Measurements from ENCODE around the gene TTC12.

TTC12 gene

GRCh38 chr11:113269636-113270035, 44.7 kb upstream of the TTC12 start:
- H2BK5ac ChIP-seq (ENCODE audit: low read depth, low read length, poor library complexity, severe bottlenecking), result no peak overlapping the region
- H2BK15ac ChIP-seq (ENCODE audit: low read depth, poor library complexity, severe bottlenecking), result no peak overlapping the region
- no peaks in the 10 kb centered on the region for H3K79me1 ChIP-seq (replicated peaks; ENCODE audit: low read length, poor library complexity, severe bottlenecking)
- peaks cover 0 to 60% of the 10 kb centered on the region in 2 experiments for H3K27me3 ChIP-seq (ENCODE audit: control insufficient read depth in 1 of 2, insufficient read depth in 1 of 2, low read length in 2 of 2)
- 93% methylated on average over 5 of the region's 5 CpGs for WGBS
- H2AFZ ChIP-seq (ENCODE audit: low read depth, low read length), result no peak overlapping the region
- no peak overlapping the region for H3K14ac ChIP-seq (ENCODE audit: low read length in 2 of 2)
- no peak for DNase-seq
- H3K36me3 ChIP-seq (ENCODE audit: control insufficient read depth in 1 of 2, insufficient read depth in 2 of 2, low read depth in 1 of 2, low read length in 2 of 2), result no peaks in the 10 kb centered on the region
- H2BK12ac ChIP-seq (ENCODE audit: low read length in 2 of 2), result no peak overlapping the region
- no peak overlapping the region for H3K9ac ChIP-seq (ENCODE audit: low read length)
- H3K4me3 ChIP-seq (ENCODE audit: insufficient read depth in 1 of 2, low read depth in 1 of 2, low read length in 2 of 2), result no peak overlapping the region
- no peak overlapping the region for H3K27ac ChIP-seq (ENCODE audit: low read length, poor library complexity, severe bottlenecking)
- H4K8ac ChIP-seq (ENCODE audit: low read length), result no peak overlapping the region
- no peak overlapping the region for H3K4ac ChIP-seq (ENCODE audit: low read depth in 1 of 2, low read length in 2 of 2)
- no peak overlapping the region for H3K18ac ChIP-seq (ENCODE audit: low read depth in 1 of 2, low read length in 2 of 2)
- no peak overlapping the region for H2AK5ac ChIP-seq (ENCODE audit: low read length, severe bottlenecking)
- H3K4me1 ChIP-seq (ENCODE audit: control insufficient read depth, insufficient read depth, low read depth, low read length), result no peaks in the 10 kb centered on the region
- H3K23ac ChIP-seq (ENCODE audit: low read length in 2 of 2), result no peak overlapping the region
- no peak overlapping the region for H2BK120ac ChIP-seq (ENCODE audit: low read depth, low read length)
- no peaks in the 10 kb centered on the region for H3K9me3 ChIP-seq (ENCODE audit: control insufficient read depth, low read length)
- H4K91ac ChIP-seq (ENCODE audit: low read length), result no peak overlapping the region
- H3K4me2 ChIP-seq (ENCODE audit: low read length, poor library complexity, severe bottlenecking), result no peak overlapping the region

GRCh38 chr11:113270080-113270479, 44.3 kb upstream of the TTC12 start:
- Histone ChIP-seq H3K23ac (ENCODE audit: low read length in 2 of 2) (no peak overlapping the region), H3K79me1 (replicated peaks; ENCODE audit: low read length, poor library complexity, severe bottlenecking) (no peaks in the 10 kb centered on the region), H2BK12ac (ENCODE audit: low read length in 2 of 2) (no peak overlapping the region), H2BK15ac (ENCODE audit: low read depth, poor library complexity, severe bottlenecking) (no peak overlapping the region), H3K4me3 (ENCODE audit: insufficient read depth in 1 of 2, low read depth in 1 of 2, low read length in 2 of 2) (no peak overlapping the region), H3K4ac (ENCODE audit: low read depth in 1 of 2, low read length in 2 of 2) (no peak overlapping the region), H2BK120ac (ENCODE audit: low read depth, low read length) (no peak overlapping the region), H3K27me3 (ENCODE audit: control insufficient read depth in 1 of 2, insufficient read depth in 1 of 2, low read length in 2 of 2) (peaks cover 0 to 60% of the 10 kb centered on the region in 2 experiments), H3K4me1 (ENCODE audit: control insufficient read depth, insufficient read depth, low read depth, low read length) (no peaks in the 10 kb centered on the region), H4K8ac (ENCODE audit: low read length) (no peak overlapping the region), H3K36me3 (ENCODE audit: control insufficient read depth in 1 of 2, insufficient read depth in 2 of 2, low read depth in 1 of 2, low read length in 2 of 2) (no peaks in the 10 kb centered on the region), H4K91ac (ENCODE audit: low read length) (no peak overlapping the region), H2AK5ac (ENCODE audit: low read length, severe bottlenecking) (no peak overlapping the region), H3K9ac (ENCODE audit: low read length) (no peak overlapping the region), H3K14ac (ENCODE audit: low read length in 2 of 2) (no peak overlapping the region), H3K4me2 (ENCODE audit: low read length, poor library complexity, severe bottlenecking) (no peak overlapping the region), H3K27ac (ENCODE audit: low read length, poor library complexity, severe bottlenecking) (no peak overlapping the region), H3K9me3 (ENCODE audit: control insufficient read depth, low read length) (no peaks in the 10 kb centered on the region), H2BK5ac (ENCODE audit: low read depth, low read length, poor library complexity, severe bottlenecking) (no peak overlapping the region), H2AFZ (ENCODE audit: low read depth, low read length) (no peak overlapping the region), H3K18ac (ENCODE audit: low read depth in 1 of 2, low read length in 2 of 2) (no peak overlapping the region)
- WGBS, result 98% methylated on average over 13 of the region's 13 CpGs
- DNase-seq, result no peak

DNA sequence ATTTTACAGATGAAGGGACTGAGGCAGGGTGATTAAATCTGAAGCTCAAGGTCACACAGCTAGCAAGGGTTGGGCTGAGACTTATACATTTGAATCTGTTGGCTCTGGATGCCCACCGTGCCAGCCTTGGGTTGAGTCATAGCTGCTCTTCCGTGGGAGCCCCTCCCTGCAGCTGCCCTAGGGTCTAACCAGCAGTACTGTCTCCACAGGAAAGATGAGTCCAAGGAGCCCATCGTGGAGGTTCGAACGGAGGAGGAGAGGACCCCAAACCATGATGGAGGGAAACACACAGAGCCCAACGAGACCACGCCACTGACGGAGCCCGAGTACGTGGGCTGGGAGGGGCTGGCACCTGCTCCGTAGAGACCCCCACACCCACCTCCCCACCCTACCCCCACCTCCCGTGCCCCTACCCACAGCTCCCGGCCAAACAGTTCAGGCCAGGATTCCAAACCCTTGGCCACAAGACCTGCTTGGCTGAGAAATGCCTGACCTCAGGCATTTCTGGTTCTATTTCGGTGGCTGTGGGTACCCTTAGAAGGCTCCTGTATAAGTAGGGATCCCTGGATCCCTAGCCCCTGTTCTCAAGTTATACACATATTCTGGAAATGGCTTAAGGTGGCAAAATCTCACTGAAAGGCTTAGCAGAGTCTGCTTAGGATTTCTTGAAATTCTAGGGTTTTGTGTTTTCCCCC, 42.7 kb upstream of the TTC12 start:
- Histone ChIP-seq H2BK120ac (ENCODE audit: low read depth, low read length) (no peak overlapping the region), H3K27me3 (ENCODE audit: control insufficient read depth in 1 of 2, insufficient read depth in 1 of 2, low read length in 2 of 2) (peaks cover 0 to 59% of the 10 kb centered on the region in 2 experiments), H3K4ac (ENCODE audit: low read depth in 1 of 2, low read length in 2 of 2) (no peak overlapping the region), H3K18ac (ENCODE audit: low read depth in 1 of 2, low read length in 2 of 2) (no peak overlapping the region), H2BK15ac (ENCODE audit: low read depth, poor library complexity, severe bottlenecking) (no peak overlapping the region), H3K14ac (ENCODE audit: low read length in 2 of 2) (no peak overlapping the region), H2BK5ac (ENCODE audit: low read depth, low read length, poor library complexity, severe bottlenecking) (no peak overlapping the region), H4K8ac (ENCODE audit: low read length) (no peak overlapping the region), H2AFZ (ENCODE audit: low read depth, low read length) (no peak overlapping the region), H3K23ac (ENCODE audit: low read length in 2 of 2) (no peak overlapping the region), H3K9me3 (ENCODE audit: control insufficient read depth, low read length) (no peaks in the 10 kb centered on the region), H3K36me3 (ENCODE audit: control insufficient read depth in 1 of 2, insufficient read depth in 2 of 2, low read depth in 1 of 2, low read length in 2 of 2) (no peaks in the 10 kb centered on the region), H3K4me2 (ENCODE audit: low read length, poor library complexity, severe bottlenecking) (no peak overlapping the region), H3K27ac (ENCODE audit: low read length, poor library complexity, severe bottlenecking) (no peak overlapping the region), H2BK12ac (ENCODE audit: low read length in 2 of 2) (no peak overlapping the region), H2AK5ac (ENCODE audit: low read length, severe bottlenecking) (no peak overlapping the region), H4K91ac (ENCODE audit: low read length) (no peak overlapping the region), H3K9ac (ENCODE audit: low read length) (no peak overlapping the region), H3K79me1 (replicated peaks; ENCODE audit: low read length, poor library complexity, severe bottlenecking) (no peaks in the 10 kb centered on the region), H3K4me3 (ENCODE audit: insufficient read depth in 1 of 2, low read depth in 1 of 2, low read length in 2 of 2) (no peak overlapping the region), H3K4me1 (ENCODE audit: control insufficient read depth, insufficient read depth, low read depth, low read length) (no peaks in the 10 kb centered on the region)
- WGBS, result 93% methylated on average over 11 of the region's 14 CpGs
- no peak for DNase-seq

DNA sequence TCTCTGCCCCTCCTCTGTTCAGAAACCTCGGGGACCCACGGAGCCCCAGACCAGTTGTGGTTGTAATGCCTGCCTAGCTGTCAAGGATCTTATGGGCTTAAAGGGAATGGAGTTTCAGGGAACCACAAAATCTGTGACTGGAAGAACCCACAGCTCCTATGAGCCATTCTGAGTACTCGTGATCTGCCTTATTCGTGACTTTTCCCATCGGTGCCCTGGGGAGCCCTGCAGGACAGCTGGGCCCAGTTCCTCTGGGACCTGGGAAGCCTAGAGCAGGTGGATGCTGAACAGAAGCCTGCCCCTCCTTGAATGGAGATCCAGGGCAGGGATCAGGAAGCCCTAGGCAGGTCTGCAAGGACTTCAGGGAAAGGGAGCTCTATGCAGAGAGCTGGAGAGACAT, 42.1 kb upstream of the TTC12 start:
- Histone ChIP-seq H3K36me3 (ENCODE audit: control insufficient read depth in 1 of 2, insufficient read depth in 2 of 2, low read depth in 1 of 2, low read length in 2 of 2) (no peaks in the 10 kb centered on the region), H2BK120ac (ENCODE audit: low read depth, low read length) (no peak overlapping the region), H4K8ac (ENCODE audit: low read length) (no peak overlapping the region), H2AFZ (ENCODE audit: low read depth, low read length) (no peak overlapping the region), H3K14ac (ENCODE audit: low read length in 2 of 2) (no peak overlapping the region), H3K4me3 (ENCODE audit: insufficient read depth in 1 of 2, low read depth in 1 of 2, low read length in 2 of 2) (no peak overlapping the region), H2BK12ac (ENCODE audit: low read length in 2 of 2) (no peak overlapping the region), H4K91ac (ENCODE audit: low read length) (no peak overlapping the region), H3K9ac (ENCODE audit: low read length) (no peak overlapping the region), H3K27me3 (ENCODE audit: control insufficient read depth in 1 of 2, insufficient read depth in 1 of 2, low read length in 2 of 2) (peaks cover 0 to 57% of the 10 kb centered on the region in 2 experiments), H3K4me2 (ENCODE audit: low read length, poor library complexity, severe bottlenecking) (no peak overlapping the region), H3K4ac (ENCODE audit: low read depth in 1 of 2, low read length in 2 of 2) (no peak overlapping the region), H3K79me1 (replicated peaks; ENCODE audit: low read length, poor library complexity, severe bottlenecking) (no peaks in the 10 kb centered on the region), H3K23ac (ENCODE audit: low read length in 2 of 2) (no peak overlapping the region), H3K9me3 (ENCODE audit: control insufficient read depth, low read length) (no peaks in the 10 kb centered on the region), H3K27ac (ENCODE audit: low read length, poor library complexity, severe bottlenecking) (no peak overlapping the region), H3K18ac (ENCODE audit: low read depth in 1 of 2, low read length in 2 of 2) (no peak overlapping the region), H2BK5ac (ENCODE audit: low read depth, low read length, poor library complexity, severe bottlenecking) (no peak overlapping the region), H2BK15ac (ENCODE audit: low read depth, poor library complexity, severe bottlenecking) (no peak overlapping the region), H3K4me1 (ENCODE audit: control insufficient read depth, insufficient read depth, low read depth, low read length) (no peaks in the 10 kb centered on the region), H2AK5ac (ENCODE audit: low read length, severe bottlenecking) (no peak overlapping the region)
- 75% methylated on average over 5 of the region's 5 CpGs for WGBS
- DNase-seq, result no peak

Measured in mesenchymal stem cell (in vitro differentiated cells and primary cell).